DND-41 (cell line): ENCODE measurements around the gene WARS2.
"Not testable (repeated sequence)": the region's sequence is repeated elsewhere in the genome, so short reads cannot be mapped to it uniquely, and the experiment has no call there.

Experiments
- ATAC-seq: fragments of 200-7000 bp; cut with Tn5 transposase; 3 replicates; pipeline ENCODE4 v1.9.1; 2021; ENCODE audit warnings: low read depth; ENCODE audit not compliant: insufficient read depth
- DNase-seq: peaks from one replicate; pipeline ENCODE4 v3.0.0-alpha.2; 2020
- H2AFZ ChIP-seq: 2 replicates; pipeline ENCODE4 v1.6.0; 2012; ENCODE audit warnings: low read depth, low read length
- H3K27ac ChIP-seq: 2 replicates; pipeline ENCODE4 v1.5.1; 2012; ENCODE audit warnings: low read length, inconsistent platforms
- H3K27me3 ChIP-seq: fragments of 200-600 bp; sonication (generic); 2 replicates; pipeline ENCODE4 v1.6.0; 2012; ENCODE audit warnings: low read length, mild to moderate bottlenecking, inconsistent platforms; ENCODE audit not compliant: insufficient read depth, poor library complexity
- H3K36me3 ChIP-seq: 2 replicates; pipeline ENCODE4 v1.5.1; 2012; ENCODE audit warnings: low read length, inconsistent platforms; ENCODE audit not compliant: insufficient read depth
- H3K4me1 ChIP-seq: 2 replicates; pipeline ENCODE4 v1.5.1; 2012; ENCODE audit warnings: mild to moderate bottlenecking, low read length; ENCODE audit not compliant: insufficient read depth
- H3K4me2 ChIP-seq: 2 replicates; pipeline ENCODE4 v1.6.0; 2012; ENCODE audit warnings: mild to moderate bottlenecking, moderate library complexity, low read length, inconsistent platforms; ENCODE audit not compliant: insufficient read depth
- H3K4me3 ChIP-seq, 2 experiments: fragments of 200-600 bp in 1 of 2; shearing (Covaris generic) in 1 of 2; 2 replicates each; pipeline ENCODE4 v1.5.1; 2012 to 2016; ENCODE audit warnings: inconsistent platforms in 2 of 2, low read length in 2 of 2, mild to moderate bottlenecking in 2 of 2, low read depth in 1 of 2, moderate library complexity in 1 of 2
- H3K79me2 ChIP-seq: 2 replicates; pipeline ENCODE4 v1.6.0; 2012; ENCODE audit warnings: low read length, inconsistent platforms; ENCODE audit not compliant: insufficient read depth
- H3K9ac ChIP-seq: 2 replicates; pipeline ENCODE4 v1.6.0; 2012; ENCODE audit warnings: low read depth, mild to moderate bottlenecking, inconsistent platforms, low read length, moderate library complexity
- H3K9me3 ChIP-seq: 2 replicates; pipeline ENCODE4 v1.5.1; 2012; ENCODE audit warnings: low read length, moderate library complexity, mild to moderate bottlenecking, inconsistent platforms; ENCODE audit not compliant: insufficient read depth, severe bottlenecking
- H4K20me1 ChIP-seq: 2 replicates; pipeline ENCODE4 v1.6.0; 2012; ENCODE audit warnings: low read length; ENCODE audit not compliant: insufficient read depth
- CTCF ChIP-seq: IDR thresholded peaks from 2 replicates; pipeline ENCODE4 v1.5.1; 2012; ENCODE audit warnings: borderline replicate concordance, low read length, moderate library complexity, mild to moderate bottlenecking; ENCODE audit not compliant: poor library complexity, severe bottlenecking; ENCODE audit errors: extremely low read depth
- EZH2 ChIP-seq: IDR thresholded peaks from 3 replicates; pipeline ENCODE4 v1.6.1; 2012; ENCODE audit warnings: borderline replicate concordance, low read depth, mild to moderate bottlenecking, moderate library complexity, low read length, inconsistent platforms; ENCODE audit not compliant: severe bottlenecking

Gene WARS2

GRCh38 chr1:119125874-119126273 lies 14.6 kb downstream of the WARS2 start:
- H3K27me3 ChIP-seq: no peaks in the 10 kb centered on the region
- H3K4me3 ChIP-seq: no peak overlapping the region
- no peaks in the 10 kb centered on the region for H4K20me1 ChIP-seq
- H3K9me3 ChIP-seq: no peaks in the 10 kb centered on the region
- no peaks in the 10 kb centered on the region for H3K4me1 ChIP-seq
- no peak overlapping the region for H2AFZ ChIP-seq
- no peaks in the 10 kb centered on the region for H3K36me3 ChIP-seq
- no peak overlapping the region for H3K4me2 ChIP-seq
- DNase-seq (no peak), ATAC-seq (no peak)
- TF ChIP-seq EZH2 (no peak), CTCF (no peak)
- no peak overlapping the region for H3K9ac ChIP-seq
- no peak overlapping the region for H3K27ac ChIP-seq
- no peaks in the 10 kb centered on the region for H3K79me2 ChIP-seq

- no peak for ATAC-seq
- H3K27ac ChIP-seq: no peak overlapping the region
- no peak for DNase-seq
Observed at GRCh38 chr1:119124764-119125163, 15.7 kb downstream of the WARS2 start.

GRCh38 chr1:119121872-119122271 lies 18.6 kb downstream of the WARS2 start:
- DNase-seq, H3K79me2 ChIP-seq, H4K20me1 ChIP-seq, ATAC-seq, H2AFZ ChIP-seq, H3K9ac ChIP-seq, H3K9me3 ChIP-seq, H3K27me3 ChIP-seq, H3K4me3 ChIP-seq, H3K4me2 ChIP-seq, H3K27ac ChIP-seq, H3K4me1 ChIP-seq, H3K36me3 ChIP-seq: not testable (repeated sequence)

More at GRCh38 chr1:119124764-119125163, 15.7 kb downstream of the WARS2 start:
- no peak overlapping the region for H3K4me3 ChIP-seq
- no peaks in the 10 kb centered on the region for H3K4me1 ChIP-seq
- no peaks in the 10 kb centered on the region for H3K36me3 ChIP-seq
- H3K9ac ChIP-seq: no peak overlapping the region
- H3K4me2 ChIP-seq: no peak overlapping the region
- H3K9me3 ChIP-seq: no peaks in the 10 kb centered on the region
- H3K27me3 ChIP-seq: no peaks in the 10 kb centered on the region
- TF ChIP-seq CTCF: no peak
- TF ChIP-seq EZH2: no peak
- no peak overlapping the region for H2AFZ ChIP-seq
- H3K79me2 ChIP-seq: no peaks in the 10 kb centered on the region
- H4K20me1 ChIP-seq: no peaks in the 10 kb centered on the region

GRCh38 chr1:119116725-119117124 lies 23.7 kb downstream of the WARS2 start:
- DNase-seq: no peak
- no peak overlapping the region for H2AFZ ChIP-seq
- no peak overlapping the region for H3K27ac ChIP-seq
- H4K20me1 ChIP-seq: 0 out of 2 replicates have a peak, but pooled peaks cover 3% of the 10 kb centered on the region
- H3K9ac ChIP-seq: no peak overlapping the region
- no peak for TF ChIP-seq EZH2
- no peak for TF ChIP-seq CTCF
- no peaks in the 10 kb centered on the region for H3K4me1 ChIP-seq
- no peaks in the 10 kb centered on the region for H3K27me3 ChIP-seq
- no peaks in the 10 kb centered on the region for H3K79me2 ChIP-seq
- no peak overlapping the region for H3K4me2 ChIP-seq
- H3K9me3 ChIP-seq: no peaks in the 10 kb centered on the region
- ATAC-seq: no peak
- H3K36me3 ChIP-seq: no peaks in the 10 kb centered on the region
- no peak overlapping the region for H3K4me3 ChIP-seq
